GM12878 (cell line): ENCODE data around the gene HPSE2. TPM values are rescaled to one million over a fixed set of nuclear protein-coding genes. Genes with fewer than 3 reads are reported as not detected.

Experiments
- ATAC-seq: fragments of 200-7000 bp; cut with Tn5 transposase; 3 replicates; pipeline ENCODE4 v1.9.1; 2020; ENCODE audit warnings: mild to moderate bottlenecking, moderate library complexity
- BruUV-seq: library from RNA; stranded (reverse); fragments of 400-500 nt; replicated peaks from 2 replicates; lab custom pipeline; 2021; lab: Mats Ljungman, UMichigan
- CTCF ChIA-PET: fragments of 300-600 bp; sonication (Branson Sonifier 250); formaldehyde crosslinking; extraction: SDS; loops from one replicate; lab custom pipeline; 2021; ENCODE audit warnings: inconsistent platforms; lab: Yijun Ruan, JAX
- POLR2A ChIA-PET: fragments of 350-600 bp; formaldehyde crosslinking; extraction: SDS; loops from one replicate; lab custom pipeline; 2021; ENCODE audit warnings: inconsistent platforms; lab: Charles Lee
- RAD21 ChIA-PET: fragments of 300-600 bp; sonication (Branson Sonifier 250); formaldehyde crosslinking; loops from one replicate; lab custom pipeline; 2023; ENCODE audit warnings: antibody characterized with exemption; ENCODE audit not compliant: unreplicated experiment; lab: Charles Lee
- SMC1A ChIA-PET: fragments of 300-600 bp; sonication (Branson Sonifier 250); formaldehyde crosslinking; loops from one replicate; lab custom pipeline; 2023; ENCODE audit not compliant: unreplicated experiment, uncharacterized antibody; lab: Charles Lee
- DNase-seq: peaks from one replicate; pipeline ENCODE4 v3.0.0-alpha.2; 2011; ENCODE audit warnings: low read depth, low spot score
- FAIRE-seq: peaks from 3 replicates; lab custom pipeline; 2011; peaks lifted over from hg19 to GRCh38; lab: Jason Lieb, UNC
- H2AFZ ChIP-seq: 2 replicates; pipeline ENCODE4 v1.6.0; 2011; ENCODE audit warnings: low read depth, low read length, control low read depth; ENCODE audit not compliant: control insufficient read depth
- H3K27ac ChIP-seq: 2 replicates; pipeline ENCODE4 v1.5.1; 2011; ENCODE audit warnings: control low read depth; ENCODE audit not compliant: control insufficient read depth, insufficient read depth
- H3K27me3 ChIP-seq, 2 experiments: replicated peaks in 1 of 2; 2 replicates each; pipeline versions ENCODE4 v1.6.0 to v1.6.1; 2011; ENCODE audit warnings: low read length in 1 of 2; ENCODE audit not compliant: control insufficient read depth in 2 of 2, insufficient read depth in 2 of 2
- H3K36me3 ChIP-seq, 2 experiments: 2 replicates each; pipeline ENCODE4 v1.5.1; 2011; ENCODE audit warnings: low read length in 1 of 2; ENCODE audit not compliant: control insufficient read depth in 2 of 2, insufficient read depth in 2 of 2
- H3K4me1 ChIP-seq: 2 replicates; pipeline ENCODE4 v1.6.1; 2011; ENCODE audit warnings: mild to moderate bottlenecking, low read length, moderate library complexity, mixed read lengths; ENCODE audit not compliant: control insufficient read depth, insufficient read depth
- H3K4me2 ChIP-seq: 2 replicates; pipeline ENCODE4 v1.6.0; 2011; ENCODE audit warnings: control low read depth; ENCODE audit not compliant: control insufficient read depth, insufficient read depth
- H3K4me3 ChIP-seq: fragments of 200-600 bp; sonication (generic); 2 replicates; pipeline ENCODE4 v1.5.1; 2016
- H3K79me2 ChIP-seq: 2 replicates; pipeline ENCODE4 v1.6.0; 2011; ENCODE audit warnings: low read length; ENCODE audit not compliant: control insufficient read depth, insufficient read depth
- H3K9ac ChIP-seq: 2 replicates; pipeline ENCODE4 v1.8.0; 2011; ENCODE audit warnings: low read length, control low read depth, mixed read lengths; ENCODE audit not compliant: control insufficient read depth, insufficient read depth
- H3K9me3 ChIP-seq: replicated peaks from 3 replicates; pipeline ENCODE4 v1.5.1; 2011; ENCODE audit warnings: mild to moderate bottlenecking, low read length; ENCODE audit not compliant: control insufficient read depth, insufficient read depth
- H4K20me1 ChIP-seq: 2 replicates; pipeline ENCODE4 v1.6.0; 2011; ENCODE audit not compliant: control insufficient read depth, insufficient read depth
- CREM ChIP-seq: IDR thresholded peaks from 2 replicates; pipeline ENCODE4 v1.6.1; 2014; ENCODE audit warnings: antibody characterized with exemption, low read depth
- DPF2 ChIP-seq: fragments of 450-650 bp; IDR thresholded peaks from 2 replicates; pipeline ENCODE4 v1.6.1; 2017; ENCODE audit warnings: mild to moderate bottlenecking
- E2F8 ChIP-seq: fragments of 450-650 bp; IDR thresholded peaks from 2 replicates; pipeline ENCODE4 v1.6.1; 2018; ENCODE audit warnings: mild to moderate bottlenecking, low read depth, moderate library complexity; ENCODE audit not compliant: partially characterized antibody
- ESRRA ChIP-seq: IDR thresholded peaks from 2 replicates; pipeline ENCODE4 v1.6.1; 2012; ENCODE audit warnings: mild to moderate bottlenecking, low read length, improper control_type of control experiment
- ETV6 ChIP-seq, 2 experiments: fragments of 450-650 bp in 1 of 2; IDR thresholded peaks in 1 of 2; conservative IDR thresholded peaks in 1 of 2; 2 replicates each; pipeline ENCODE4 v1.6.1; 2014; ENCODE audit warnings: antibody characterized with exemption in 1 of 2, borderline replicate concordance in 1 of 2, low read depth in 1 of 2, mild to moderate bottlenecking in 1 of 2, moderate library complexity in 1 of 2
- IRF4 ChIP-seq: IDR thresholded peaks from 2 replicates; pipeline ENCODE4 v1.6.1; 2011; ENCODE audit warnings: low read depth, low read length
- PBX3 ChIP-seq: IDR thresholded peaks from 2 replicates; pipeline ENCODE4 v1.6.1; 2011; ENCODE audit warnings: mild to moderate bottlenecking, low read depth, low read length, moderate library complexity; ENCODE audit not compliant: insufficient replicate concordance
- SP1 ChIP-seq: IDR thresholded peaks from one replicate; pipeline ENCODE4 v1.6.1; 2011; ENCODE audit warnings: low read depth, low read length
- WRNIP1 ChIP-seq: IDR thresholded peaks from 2 replicates; pipeline ENCODE4 v1.6.1; 2011; ENCODE audit warnings: low read depth, low read length, improper control_type of control experiment, borderline replicate concordance
- YBX1 ChIP-seq: fragments of 450-650 bp; IDR thresholded peaks from 2 replicates; pipeline ENCODE4 v1.6.1; 2016; ENCODE audit warnings: antibody characterized with exemption
- ZBTB33 ChIP-seq: fragments of 450-650 bp; IDR thresholded peaks from 2 replicates; pipeline ENCODE4 v1.6.1; 2017; ENCODE audit warnings: mild to moderate bottlenecking
- ZBTB40 ChIP-seq: fragments of 450-650 bp; IDR thresholded peaks from 2 replicates; pipeline ENCODE4 v1.6.1; 2016; ENCODE audit warnings: mild to moderate bottlenecking, moderate library complexity, borderline replicate concordance
- ZNF207 ChIP-seq: fragments of 450-650 bp; IDR thresholded peaks from 2 replicates; pipeline ENCODE4 v1.6.1; 2014; ENCODE audit warnings: antibody characterized with exemption, mild to moderate bottlenecking, borderline replicate concordance
- ZNF622 ChIP-seq: fragments of 450-650 bp; IDR thresholded peaks from 2 replicates; pipeline ENCODE4 v1.6.1; 2017; ENCODE audit warnings: mild to moderate bottlenecking, inconsistent platforms
- ZSCAN29 ChIP-seq: fragments of 450-650 bp; IDR thresholded peaks from 2 replicates; pipeline ENCODE4 v1.6.1; 2017; ENCODE audit warnings: mild to moderate bottlenecking, moderate library complexity
- WGBS: methylation state at CpG from one replicate; pipeline ENCODE4 v1.1.6; 2016; ENCODE audit warnings: low lambda C conversion rate; ENCODE audit not compliant: insufficient replicate concordance, insufficient coverage; ENCODE audit errors: missing lambda C conversion rate; 5-methylcytosine and 5-hydroxymethylcytosine counted together
- in situ Hi-C: fragments of 300-500 bp; cut with MboI; formaldehyde crosslinking; loops from 9 replicates; pipeline ENCODE4 v1.14.3; 2018; ENCODE audit warnings: mixed read lengths
- intact Hi-C: fragments of 100-400 bp; cut with micrococcal nuclease; formaldehyde crosslinking; loops from one replicate; pipeline ENCODE4 v1.14.2; 2022; ENCODE audit not compliant: unreplicated experiment
- polyA plus RNA-seq, 11 experiments: library from polyadenylated mRNA; depleted of rRNA in 4 of 11; unstranded in 6 of 11; stranded (reverse) in 5 of 11; fragments of >200 nt; fragmentation: Nextera tagmentation in 4 of 11; fragmentation: Illumina TruSeq in 1 of 11; extraction: Ambion mirVana in 4 of 11; extraction: Trizol in 1 of 11; gene quantifications; 1 replicate in 1 of 11; 2 replicates in 10 of 11; pipeline versions ENCODE4 v1.2.1 to v1.2.3, GENCODE V29; 2011 to 2016; ENCODE audit warnings: inconsistent platforms in 2 of 11, missing spikeins in 2 of 11, low read depth in 1 of 11
- total RNA-seq, 4 experiments: library from RNA; depleted of rRNA in 3 of 4; stranded (reverse); fragments of >200 nt in 3 of 4; fragmentation: Illumina TruSeq in 1 of 4; extraction: Trizol in 1 of 4; gene quantifications; 2 replicates each; pipeline versions ENCODE4 v1.2.1 to v1.2.3, GENCODE V29; 2013 to 2021

Gene HPSE2
- total and polyA plus RNA-seq, 10 of the 15 experiments (the other 5 are each of a cell fraction or from before 2014, with no cell fraction given) = 0.06 TPM; not detected in 9

- intact Hi-C loops (no loop called here), in situ Hi-C loops (no loop called here)
- TF ChIP-seq ZBTB40 (no peak), CREM (no peak), PBX3 (no peak), YBX1 (no peak), WRNIP1 (no peak), ZSCAN29 (no peak), ZBTB33 (no peak), ZNF622 (no peak), ZNF207 (no peak), DPF2 (no peak), E2F8 (no peak), SP1 (no peak), ESRRA (no peak), IRF4 (no peak), ETV6 (conservative IDR thresholded peaks at IDR 0.05 in 1 of 2, IDR thresholded peaks at IDR 0.05 in 1 of 2; ENCODE audit: borderline replicate concordance in 1 of 2, low read depth in 1 of 2) (no peak)
- Histone ChIP-seq H3K4me2 (no peak overlapping the region), H3K9ac (no peak overlapping the region), H3K79me2 (no peaks in the 10 kb centered on the region), H2AFZ (no peak overlapping the region), H3K36me3 (no peaks in the 10 kb centered on the region), H3K27ac (no peak overlapping the region), H3K27me3 (no peaks in the 10 kb centered on the region), H3K4me1 (no peaks in the 10 kb centered on the region), H4K20me1 (no peaks in the 10 kb centered on the region), H3K4me3 (no peak overlapping the region), H3K9me3 (no peaks in the 10 kb centered on the region)
- ChIA-PET CTCF (interaction anchor here (0.7 kb wide), 1 partner anchor 378 kb away, joined by 3 read pairs; no protein-coding TSS in a partner anchor), SMC1A (no interaction called here), RAD21 (no interaction called here), POLR2A (no interaction called here)
- 0% methylated on average over 3 of the region's 3 CpGs for WGBS
- ATAC-seq = no peak
- DNase-seq = no peak
- FAIRE-seq = no peak
- BruUV-seq = no TSS peak
Measured at GRCh38 chr10:98910546-98910945, 325.1 kb downstream of the HPSE2 start.
